Progenitor cell of endocrine pancreas (in vitro differentiated cells): ENCODE measurements around the gene PPP6R1. TPM values are rescaled to one million over a fixed set of nuclear protein-coding genes. Genes with fewer than 3 reads are reported as not detected.
A peak's percentile ranks its signal among the peaks of the same experiment; 100 is the strongest.

Experiments used
- DNase-seq: peaks from one replicate; pipeline ENCODE4 v3.0.0; 2021; ENCODE audit warnings: low spot score; ENCODE audit not compliant: unreplicated experiment
- H3K27ac Mint-ChIP-seq: 2 replicates; pipeline ENCODE4 v1.8.0; 2021; ENCODE audit warnings: mild to moderate bottlenecking, moderate library complexity, mixed read lengths
- H3K27me3 Mint-ChIP-seq: 2 replicates; pipeline ENCODE4 v1.8.0; 2021; ENCODE audit warnings: mixed read lengths
- H3K36me3 Mint-ChIP-seq: 2 replicates; pipeline ENCODE4 v1.8.0; 2022; ENCODE audit warnings: mixed read lengths; ENCODE audit not compliant: insufficient read depth
- H3K4me1 Mint-ChIP-seq: 2 replicates; pipeline ENCODE4 v1.8.0; 2021; ENCODE audit warnings: low read depth, mixed read lengths
- H3K4me3 Mint-ChIP-seq: 2 replicates; pipeline ENCODE4 v1.8.0; 2021; ENCODE audit warnings: low read depth, mild to moderate bottlenecking, moderate library complexity, mixed read lengths
- H3K9me3 Mint-ChIP-seq: 2 replicates; pipeline ENCODE4 v1.8.0; 2021; ENCODE audit warnings: low read depth, mixed read lengths
- CTCF ChIP-seq: fragments of 200-600 bp; sonication (generic); IDR thresholded peaks from one replicate; pipeline ENCODE4 v1.5.0; 2021; ENCODE audit warnings: antibody characterized with exemption, mild to moderate bottlenecking; ENCODE audit not compliant: unreplicated experiment
- total RNA-seq: library from RNA; stranded (reverse); gene quantifications from 2 replicates; pipeline ENCODE4 v1.2.1, GENCODE V29; 2021

PPP6R1 gene
- total RNA-seq, 1 donor from 2014 or later, result 72.3 TPM

- Mint-ChIP-seq H3K27ac (peak overlapping the region; percentile 33), H3K4me1 (no peaks in the 10 kb centered on the region), H3K36me3 (peaks cover 4% of the 10 kb centered on the region), H3K27me3 (no peaks in the 10 kb centered on the region), H3K9me3 (no peaks in the 10 kb centered on the region), H3K4me3 (no peak overlapping the region)
- no peak for TF ChIP-seq CTCF
- no peak for DNase-seq
These were observed 10.6 kb downstream of the PPP6R1 start for GRCh38 chr19:55248166-55248675.

- Mint-ChIP-seq H3K36me3 (peaks cover 6% of the 10 kb centered on the region), H3K4me1 (no peaks in the 10 kb centered on the region), H3K4me3 (no peak overlapping the region), H3K9me3 (no peaks in the 10 kb centered on the region), H3K27ac (no peak overlapping the region), H3K27me3 (no peaks in the 10 kb centered on the region)
- DNase-seq, result no peak
- TF ChIP-seq CTCF, result no peak
These were observed 11.2 kb downstream of the PPP6R1 start for GRCh38 chr19:55247621-55248099.

GRCh38 chr19:55246462-55247451 lies 12.1 kb downstream of the PPP6R1 start:
- no peaks in the 10 kb centered on the region for H3K9me3 Mint-ChIP-seq
- H3K36me3 Mint-ChIP-seq, result peaks cover 6% of the 10 kb centered on the region
- H3K4me1 Mint-ChIP-seq, result no peaks in the 10 kb centered on the region
- H3K4me3 Mint-ChIP-seq, result no peak overlapping the region
- H3K27me3 Mint-ChIP-seq, result no peaks in the 10 kb centered on the region
- no peak overlapping the region for H3K27ac Mint-ChIP-seq
- no peak for TF ChIP-seq CTCF
- no peak for DNase-seq

GRCh38 chr19:55245236-55245904 lies 13.4 kb downstream of the PPP6R1 start:
- Mint-ChIP-seq H3K4me1 (no peaks in the 10 kb centered on the region), H3K4me3 (no peak overlapping the region), H3K27ac (no peak overlapping the region), H3K36me3 (peaks cover 10% of the 10 kb centered on the region), H3K9me3 (no peaks in the 10 kb centered on the region), H3K27me3 (no peaks in the 10 kb centered on the region)
- TF ChIP-seq CTCF, result no peak
- DNase-seq, result no peak

GRCh38 chr19:55244004-55244680 lies 14.7 kb downstream of the PPP6R1 start:
- Mint-ChIP-seq H3K36me3 (peaks cover 10% of the 10 kb centered on the region), H3K4me3 (no peak overlapping the region), H3K9me3 (no peaks in the 10 kb centered on the region), H3K27ac (no peak overlapping the region), H3K27me3 (no peaks in the 10 kb centered on the region), H3K4me1 (no peaks in the 10 kb centered on the region)
- no peak for DNase-seq
- TF ChIP-seq CTCF, result no peak
